Myocyte (in vitro differentiated cells): ENCODE data around the gene IFNL2. TPM values are rescaled to one million over a fixed set of nuclear protein-coding genes. Genes with fewer than 3 reads are reported as not detected.
"Not testable (repeated sequence)": the region's sequence is repeated elsewhere in the genome, so short reads cannot be mapped to it uniquely, and the experiment has no call there.

Experiments used
- DNase-seq: peaks from one replicate; pipeline ENCODE4 v3.0.0-alpha.2; 2012; ENCODE audit warnings: low read depth
- total RNA-seq: library from RNA; depleted of rRNA; stranded (reverse); fragments of >200 nt; gene quantifications from 2 replicates; pipeline ENCODE4 v1.2.3, GENCODE V29; 2014

IFNL2 gene
- total RNA-seq, 1 donor from 2014 or later: not detected

DNA sequence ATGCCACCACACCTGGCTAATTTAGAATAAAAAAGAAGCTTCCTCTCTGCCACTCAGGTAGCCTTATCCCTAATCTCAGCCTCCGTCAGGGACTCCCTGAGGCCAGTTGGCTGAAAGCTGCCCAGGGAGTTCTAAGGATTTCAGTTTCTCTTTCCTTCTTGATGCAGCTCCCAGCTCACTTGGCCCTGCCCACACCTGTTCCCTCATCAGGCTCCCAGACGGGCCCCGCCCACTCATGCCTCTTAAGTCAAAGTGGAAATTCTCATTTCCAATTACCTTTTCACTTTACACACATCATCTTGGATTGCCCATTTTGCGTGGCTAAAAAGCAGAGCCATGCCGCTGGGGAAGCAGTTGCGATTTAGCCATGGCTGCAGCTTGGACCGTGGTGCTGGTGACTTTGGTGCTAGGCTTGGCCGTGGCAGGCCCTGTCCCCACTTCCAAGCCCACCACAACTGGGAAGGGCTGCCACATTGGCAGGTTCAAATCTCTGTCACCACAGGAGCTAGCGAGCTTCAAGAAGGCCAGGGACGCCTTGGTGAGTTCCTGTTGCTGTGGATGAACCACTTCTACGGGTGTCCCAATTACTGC, 28.0 kb downstream of the IFNL2 start, which contains the start of gene IFNL1:
Gene IFNL1, plus strand, starts transcription at position 353 of the 591 bp plus-strand sequence. Its CDS starts 15 bp downstream, at position 368.
- DNase-seq: no peak

DNA sequence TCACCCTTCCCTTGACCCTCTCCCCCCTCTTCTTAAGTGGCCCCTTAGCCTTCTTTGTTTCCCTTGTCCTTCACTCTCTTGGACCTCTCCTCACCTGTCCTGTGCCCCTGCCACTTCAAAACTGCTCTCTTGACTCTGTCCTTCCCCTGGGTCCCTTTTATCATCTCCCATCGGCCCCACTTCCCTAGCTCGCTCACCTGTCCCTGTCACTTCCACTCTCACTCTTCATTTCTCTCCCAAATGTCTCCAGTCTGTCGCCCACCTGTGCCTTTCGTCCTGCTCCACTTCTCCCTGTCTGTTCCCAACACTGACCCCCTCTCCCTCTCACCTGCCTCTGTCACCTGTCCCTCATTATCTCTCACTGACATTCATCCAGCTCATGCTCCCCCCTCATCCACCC, 28.7 kb downstream of the IFNL2 start:
- DNase-seq: no peak

DNA sequence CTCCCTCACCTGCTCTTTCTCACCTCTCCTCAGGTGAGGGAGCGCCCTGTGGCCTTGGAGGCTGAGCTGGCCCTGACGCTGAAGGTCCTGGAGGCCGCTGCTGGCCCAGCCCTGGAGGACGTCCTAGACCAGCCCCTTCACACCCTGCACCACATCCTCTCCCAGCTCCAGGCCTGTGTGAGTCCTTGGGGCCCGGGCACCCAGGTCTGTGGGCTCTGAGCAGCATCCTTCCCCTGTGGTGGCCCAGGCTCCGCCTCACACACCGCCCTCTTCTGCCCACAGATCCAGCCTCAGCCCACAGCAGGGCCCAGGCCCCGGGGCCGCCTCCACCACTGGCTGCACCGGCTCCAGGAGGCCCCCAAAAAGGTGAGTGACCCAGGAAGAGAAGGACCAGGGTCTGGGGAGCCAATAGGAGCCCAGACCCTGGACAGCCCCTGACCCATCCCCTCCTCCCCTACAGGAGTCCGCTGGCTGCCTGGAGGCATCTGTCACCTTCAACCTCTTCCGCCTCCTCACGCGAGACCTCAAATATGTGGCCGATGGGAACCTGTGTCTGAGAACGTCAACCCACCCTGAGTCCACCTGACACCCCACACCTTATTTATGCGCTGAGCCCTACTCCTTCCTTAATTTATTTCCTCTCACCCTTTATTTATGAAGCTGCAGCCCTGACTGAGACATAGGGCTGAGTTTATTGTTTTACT, 29.9 kb downstream of the IFNL2 start:
- no peak for DNase-seq

DNA sequence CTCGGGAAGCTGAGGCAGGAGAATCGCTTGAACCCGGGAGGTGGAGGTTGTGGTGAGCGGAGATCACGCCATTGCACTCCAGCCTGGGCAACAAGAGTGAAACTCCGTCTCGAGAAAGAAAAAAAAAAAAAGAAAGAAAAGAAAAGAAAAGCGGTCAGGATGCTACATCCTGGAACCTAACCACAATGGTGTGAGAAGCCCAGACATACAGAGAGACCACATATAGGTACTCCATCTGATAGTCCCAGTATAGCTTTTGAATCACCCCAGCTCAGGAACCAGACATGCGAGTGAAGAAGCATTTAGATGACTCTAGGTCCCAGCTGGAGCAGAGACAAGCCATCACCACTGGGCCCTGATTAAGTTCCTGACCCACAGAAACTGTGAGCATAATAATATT, 31.2 kb downstream of the IFNL2 start:
- no peak for DNase-seq

DNA sequence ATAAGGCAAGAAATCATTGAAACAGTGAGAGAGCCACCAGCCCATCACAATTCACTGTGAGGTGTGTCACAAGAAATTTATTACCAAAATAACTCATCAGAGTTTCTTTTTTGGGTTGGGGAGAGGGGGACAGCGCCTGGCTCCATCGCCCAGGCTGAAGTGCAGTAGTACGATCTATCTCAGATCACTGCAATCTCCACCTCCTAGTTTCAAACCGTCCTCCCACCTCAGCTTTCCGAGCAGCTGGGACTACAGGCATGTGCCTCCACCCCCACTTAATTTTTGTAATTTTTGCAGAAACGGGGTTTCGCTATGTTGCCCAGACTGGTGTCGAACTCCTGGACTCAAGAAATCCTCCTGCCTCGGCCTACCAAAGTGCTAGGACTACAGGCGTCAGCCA, 31.6 kb downstream of the IFNL2 start:
- no peak for DNase-seq

DNA sequence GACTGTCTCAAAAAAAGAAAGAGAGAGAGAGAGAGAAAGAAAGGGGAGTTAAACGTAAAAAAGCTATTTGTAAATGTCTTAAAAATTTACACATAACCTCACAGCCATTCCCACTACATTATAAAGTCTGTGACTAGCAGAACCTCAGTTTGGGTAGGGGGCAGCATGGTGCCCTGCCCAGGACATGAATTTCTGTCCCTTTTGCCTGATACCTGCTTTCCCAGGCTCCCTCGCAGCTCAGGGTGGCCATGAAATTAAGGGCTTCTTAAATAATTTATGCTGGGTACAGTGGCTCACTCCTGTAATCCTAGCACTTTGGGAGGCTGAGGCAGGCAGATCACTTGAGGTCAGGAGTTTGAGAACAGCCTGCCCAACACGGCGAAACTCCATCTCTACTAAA, 32.8 kb downstream of the IFNL2 start:
- no peak for DNase-seq

DNA sequence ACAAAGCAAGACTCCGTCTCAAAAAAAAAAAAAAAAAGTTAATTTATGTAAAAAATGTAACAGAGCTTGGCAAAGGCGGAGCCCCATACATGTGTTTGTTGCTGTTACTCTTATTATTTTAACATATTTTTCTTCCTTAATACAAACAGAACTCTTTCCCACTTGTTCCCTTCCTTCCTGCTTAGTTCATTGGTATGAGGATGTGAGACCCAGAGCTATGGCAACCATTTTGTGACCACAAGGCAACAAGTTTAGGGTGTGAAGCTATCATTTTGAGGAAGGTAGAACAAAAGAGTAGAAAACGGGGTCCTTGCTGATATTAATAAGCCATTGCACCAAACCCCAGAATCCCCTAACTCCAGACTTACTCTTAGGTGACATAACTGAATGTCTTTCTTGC, 33.4 kb downstream of the IFNL2 start:
- DNase-seq: no peak

DNA sequence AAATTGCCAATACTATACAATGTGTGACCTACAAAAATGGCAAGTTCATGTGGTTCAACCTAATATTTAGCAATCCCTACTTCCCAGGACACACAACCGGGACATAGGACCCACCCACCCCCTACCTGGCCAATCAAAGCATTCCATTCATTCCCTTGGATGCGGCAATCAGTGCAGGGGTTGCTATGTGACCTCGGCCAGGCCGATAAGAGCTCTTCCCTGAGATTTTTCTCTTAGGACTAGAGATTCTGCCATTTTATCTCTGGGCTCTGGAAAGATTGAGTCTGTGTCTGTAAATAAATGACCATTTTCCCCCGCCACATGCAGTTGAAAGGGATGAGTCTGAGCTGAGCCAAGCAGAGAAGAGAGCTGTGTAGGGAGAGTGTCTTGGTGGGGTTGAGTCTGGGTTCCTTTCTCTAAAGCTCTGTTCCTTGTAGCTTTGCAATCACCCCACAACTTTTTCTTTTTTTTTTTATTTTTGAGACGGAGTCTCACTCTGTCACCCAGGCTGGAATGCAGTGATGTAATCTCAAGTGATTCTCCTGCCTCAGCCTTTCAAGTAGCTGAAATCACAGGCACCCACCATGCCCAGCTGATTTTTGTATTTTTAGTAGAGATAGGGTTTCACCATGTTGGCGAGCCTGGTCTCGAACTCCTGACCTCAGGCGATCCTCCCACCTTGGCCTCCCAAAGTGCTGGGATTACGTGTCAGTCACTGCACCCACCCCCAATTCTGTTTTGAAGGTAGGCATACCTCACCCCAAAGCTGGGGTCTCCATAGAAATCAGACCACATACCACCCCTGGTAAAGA, 35.4 kb downstream of the IFNL2 start:
- no peak for DNase-seq

DNA sequence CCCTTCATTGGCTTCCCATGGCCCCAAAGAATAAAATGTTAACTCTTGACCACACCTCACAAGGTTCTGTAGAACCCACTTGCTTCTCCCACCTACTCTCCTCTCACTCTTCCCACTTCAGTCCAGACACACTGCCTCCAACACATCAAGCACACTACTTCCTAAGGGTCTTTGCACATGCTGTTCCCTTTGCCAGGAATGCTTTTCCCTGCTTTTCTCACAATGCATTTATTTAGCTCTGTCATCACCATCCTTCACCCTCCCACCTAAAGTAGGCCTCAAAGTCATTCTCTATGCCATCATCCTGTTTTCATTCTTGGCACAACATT, 36.0 kb downstream of the IFNL2 start:
- no peak for DNase-seq

DNA sequence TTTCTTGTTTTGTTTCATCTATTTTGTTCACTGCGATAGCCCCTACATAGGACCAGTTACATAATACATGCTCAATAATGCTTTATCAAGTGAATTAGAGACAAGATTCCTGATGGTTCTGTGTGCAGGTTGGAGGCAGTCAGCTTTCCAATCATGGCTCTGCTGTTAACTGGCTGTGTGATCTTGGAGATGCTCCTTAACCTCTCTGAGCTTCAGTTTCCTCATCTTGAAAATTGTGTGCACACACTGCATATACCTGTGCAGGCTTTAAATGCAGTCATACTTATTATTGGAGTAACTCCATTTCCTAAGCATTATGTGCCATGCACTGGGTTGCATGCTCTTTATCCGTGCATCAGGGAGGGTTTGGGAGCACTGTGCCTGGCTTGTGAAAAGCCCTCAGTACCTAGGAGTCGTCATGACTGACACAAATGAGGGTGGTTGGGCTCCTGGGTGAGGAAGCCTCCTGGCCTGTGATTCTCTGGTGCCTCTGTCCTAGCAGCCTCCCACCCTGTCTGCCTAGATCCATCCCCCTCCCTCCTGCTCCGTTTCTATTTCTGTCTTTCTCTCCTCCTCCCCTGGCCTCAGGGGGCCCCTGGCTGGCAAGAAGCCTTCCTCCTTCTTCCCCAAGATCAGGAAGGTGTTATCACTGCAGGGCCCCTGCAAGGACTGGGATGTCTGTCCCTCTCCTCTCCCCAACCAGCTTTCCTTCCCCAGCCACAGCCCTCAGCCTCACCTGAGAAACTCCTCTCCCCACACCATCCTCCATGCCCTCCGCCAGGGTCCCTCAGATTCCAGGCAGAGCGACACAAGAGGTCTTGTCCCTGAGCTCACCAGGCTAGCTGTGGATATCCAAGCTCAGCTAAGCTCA, 36.7 kb downstream of the IFNL2 start:
- DNase-seq: no peak

DNA sequence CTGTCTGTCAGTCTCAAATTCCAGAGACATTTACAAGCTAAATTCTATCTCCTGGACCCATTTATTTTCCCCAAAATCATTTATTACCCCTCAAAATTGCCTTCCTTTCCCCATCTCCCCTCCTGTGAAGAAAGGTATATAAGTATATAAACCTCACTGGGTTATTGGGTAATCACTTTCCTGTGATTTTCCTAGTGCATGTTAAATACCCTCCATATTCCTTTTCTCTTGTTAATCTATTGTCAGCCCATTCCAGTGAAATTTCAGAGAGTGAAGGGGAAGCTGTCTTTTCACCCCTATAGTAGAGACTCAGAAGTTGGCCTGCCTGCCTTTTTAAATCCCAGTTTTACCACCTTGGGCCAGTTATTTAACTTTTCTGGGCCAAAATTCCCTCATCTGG, 37.9 kb downstream of the IFNL2 start:
- DNase-seq: no peak

DNA sequence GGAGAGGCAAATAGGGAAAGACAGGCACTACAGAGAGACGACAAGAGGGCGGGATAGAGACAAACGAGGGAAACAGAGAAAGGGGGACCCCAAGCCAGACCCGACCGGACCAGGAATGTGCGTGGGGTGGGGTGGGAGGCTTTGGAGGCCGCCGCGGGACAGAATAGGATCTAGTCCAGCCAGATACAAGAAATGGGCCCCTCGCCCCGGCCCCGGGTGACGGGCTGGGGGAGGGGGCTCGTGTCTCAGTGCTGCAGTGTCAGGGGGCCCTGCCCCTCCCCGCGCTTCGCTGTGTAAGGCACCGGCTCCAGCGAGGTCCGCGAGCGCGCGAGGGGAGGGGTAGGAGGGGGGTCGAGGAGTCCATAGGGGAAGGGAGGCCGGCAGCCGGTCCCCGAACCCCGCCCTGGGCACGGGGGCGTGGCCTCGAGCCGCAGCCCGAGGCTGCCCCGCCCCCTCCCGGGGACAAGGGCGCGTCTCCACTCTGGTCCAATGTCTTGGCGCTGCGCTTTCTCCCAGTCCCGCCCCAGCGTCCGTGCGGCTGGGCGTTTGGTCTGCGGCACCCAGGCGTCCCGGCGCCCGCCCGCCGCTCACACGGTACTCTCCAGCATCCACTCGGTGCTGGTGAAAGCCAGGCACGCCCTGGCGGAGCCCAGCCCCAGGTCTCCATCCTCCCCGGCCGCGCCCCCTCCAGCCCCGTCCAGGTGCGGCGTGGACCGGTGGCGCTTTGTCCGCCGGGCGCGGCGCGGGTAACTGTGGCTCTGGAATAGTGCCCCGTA, 39.0 kb downstream of the IFNL2 start:
- no peak for DNase-seq

DNA sequence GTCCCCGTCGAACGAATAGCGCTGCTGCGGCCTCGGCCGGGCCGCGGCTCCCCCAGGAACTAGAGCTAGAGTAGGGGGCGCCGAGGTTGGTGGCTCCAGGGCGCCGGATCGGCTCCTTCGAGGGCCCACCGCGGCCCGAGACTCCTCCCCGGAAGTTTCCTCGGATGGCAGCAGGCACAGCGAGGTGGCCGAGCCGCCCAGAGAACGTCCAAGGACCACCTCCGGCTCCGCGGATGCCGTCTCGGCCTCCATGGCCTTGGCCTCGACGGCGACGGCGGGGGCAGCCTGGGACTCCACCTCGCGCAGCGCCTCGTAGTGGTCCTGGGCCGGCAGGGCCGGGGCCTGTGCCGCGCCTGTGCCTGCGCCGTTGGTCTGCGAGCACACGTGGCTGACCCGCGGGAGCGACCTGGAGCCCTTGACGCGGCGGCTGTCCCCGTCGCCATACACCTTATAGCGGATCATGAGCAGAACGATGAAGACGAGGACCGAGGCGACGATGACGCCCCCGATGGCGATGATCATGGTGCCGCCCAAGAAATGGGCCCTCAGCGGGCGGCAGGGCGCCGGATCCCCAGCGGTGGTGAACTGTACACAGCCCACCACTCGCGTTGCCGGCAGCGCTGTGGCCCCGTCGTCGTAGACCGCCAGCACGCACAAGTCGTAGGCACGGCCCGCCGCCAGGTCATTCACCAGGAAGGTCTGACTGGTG, 39.8 kb downstream of the IFNL2 start:
- DNase-seq: no peak

DNA sequence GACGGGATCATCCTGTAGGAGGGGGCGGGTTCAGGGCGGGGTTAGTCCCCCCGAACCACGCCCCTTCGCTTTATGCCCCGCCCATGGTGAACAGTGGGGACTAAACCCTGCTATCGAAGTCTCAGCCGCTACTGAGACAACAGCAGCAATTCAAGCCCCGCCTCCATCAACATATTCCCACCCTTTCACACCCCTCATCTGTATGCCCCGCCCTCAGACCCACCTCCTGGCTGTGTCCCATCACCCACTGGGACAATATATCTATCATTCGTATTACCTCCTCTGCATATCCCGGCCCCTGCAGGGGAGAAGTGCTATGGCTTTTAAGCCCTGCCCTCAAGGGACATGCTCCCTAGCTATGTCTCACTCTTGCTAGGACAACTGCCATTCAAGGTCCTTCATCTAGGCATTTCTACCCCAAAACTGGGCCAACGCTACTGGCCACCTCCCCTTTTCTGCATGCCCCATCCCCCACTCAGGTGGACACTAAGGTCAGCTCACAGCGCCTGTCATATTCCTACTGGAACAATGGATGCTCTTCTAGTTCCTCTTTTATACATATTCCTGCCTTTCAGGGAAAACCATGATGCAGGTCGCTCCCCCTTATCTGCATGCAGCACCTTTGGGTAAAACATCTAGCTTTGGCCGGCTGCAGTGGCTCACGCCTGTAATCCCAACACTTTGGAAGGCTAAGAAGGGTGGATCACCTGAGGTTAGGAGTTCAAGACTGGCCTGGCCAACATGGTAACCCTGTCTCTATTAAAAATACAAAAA, 40.5 kb downstream of the IFNL2 start:
- no peak for DNase-seq

DNA sequence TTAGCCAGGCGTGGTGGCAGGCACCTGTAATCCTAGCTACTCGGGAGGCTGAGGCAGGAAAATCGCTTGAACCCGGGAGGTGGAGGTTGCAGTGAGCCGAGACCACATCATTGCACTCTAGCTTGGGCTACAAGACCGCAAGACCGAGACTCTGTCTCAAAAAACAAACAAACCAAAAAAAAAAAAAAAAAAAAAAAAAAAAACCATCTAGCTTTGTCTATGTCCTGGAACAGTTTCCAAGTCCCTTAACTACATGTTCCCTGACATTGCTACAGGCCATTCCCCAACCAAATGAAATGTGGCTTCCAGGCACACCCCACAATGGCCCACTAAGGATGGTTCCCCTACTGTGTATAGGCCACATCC, 41.1 kb downstream of the IFNL2 start:
- DNase-seq: not testable (repeated sequence)

DNA sequence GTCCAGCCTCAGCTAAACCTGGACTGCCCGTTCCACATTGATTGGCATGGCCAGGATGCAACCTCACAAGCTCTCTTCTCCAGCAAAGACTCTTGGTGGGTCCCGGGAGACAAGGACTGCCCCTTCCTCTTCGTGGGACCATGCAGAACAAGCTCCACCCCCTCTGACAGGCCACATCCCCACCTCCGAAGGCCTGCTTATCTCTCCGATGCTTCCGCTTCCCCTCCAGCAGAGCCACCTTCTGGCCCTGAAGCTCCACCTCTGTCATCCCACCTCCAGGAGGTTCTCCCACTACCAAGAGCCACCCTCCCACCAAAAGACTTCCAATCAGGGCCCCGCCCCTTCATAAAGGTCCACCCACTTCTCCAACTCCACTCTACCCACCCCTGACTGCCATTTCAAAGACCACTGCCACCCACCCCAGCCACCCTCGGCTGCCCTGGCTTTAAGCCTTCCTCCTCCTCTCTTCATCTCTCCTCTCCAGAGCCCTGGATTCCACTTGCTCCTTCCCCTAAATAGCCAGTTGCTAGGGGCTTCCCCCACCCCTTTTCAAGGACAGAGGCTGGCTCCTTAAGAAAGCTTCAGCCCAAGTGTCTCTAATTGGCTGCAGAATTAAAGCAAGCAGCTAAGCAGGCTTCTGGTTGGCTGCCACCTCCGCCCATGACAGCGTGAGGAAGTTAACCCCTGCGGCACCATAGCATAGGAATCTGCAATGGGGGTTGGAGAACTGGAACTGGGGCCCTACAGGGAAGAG, 42.5 kb downstream of the IFNL2 start:
- no peak for DNase-seq

DNA sequence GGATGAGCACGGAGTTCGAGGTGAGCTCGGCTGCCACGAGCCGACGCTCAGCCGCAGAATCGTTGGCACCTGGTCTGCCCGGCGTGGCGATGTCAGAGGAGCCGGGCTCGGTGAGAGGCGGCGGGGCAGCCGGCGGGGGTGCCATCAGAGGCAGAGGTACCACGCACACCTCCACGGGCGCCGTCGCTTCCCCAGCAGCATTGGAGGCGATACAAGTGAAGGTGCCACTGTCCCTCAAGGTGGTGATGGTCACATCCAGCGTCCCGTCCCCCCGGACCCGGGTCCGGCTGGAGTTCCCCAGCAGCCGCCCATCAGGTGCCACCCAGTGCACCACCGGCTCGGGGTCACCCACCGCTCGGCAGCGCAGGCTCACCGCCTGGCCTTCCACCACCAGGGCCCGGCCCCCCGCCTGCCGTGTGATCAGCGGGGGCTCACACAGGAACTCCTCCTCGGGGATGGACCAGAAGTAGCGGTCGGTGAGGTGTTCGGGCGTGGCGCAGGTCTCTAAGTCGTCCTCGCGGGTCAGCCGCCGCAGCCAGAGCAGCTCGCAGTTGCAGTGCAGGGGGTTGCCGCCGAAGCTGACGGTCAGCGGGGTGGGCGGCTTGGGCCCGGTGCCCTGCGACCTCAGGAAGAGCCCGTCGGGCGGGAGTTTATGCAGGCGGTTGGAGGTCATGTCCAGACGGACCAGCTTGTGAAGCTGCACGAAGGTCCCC, 46.0 kb downstream of the IFNL2 start:
- no peak for DNase-seq

DNA sequence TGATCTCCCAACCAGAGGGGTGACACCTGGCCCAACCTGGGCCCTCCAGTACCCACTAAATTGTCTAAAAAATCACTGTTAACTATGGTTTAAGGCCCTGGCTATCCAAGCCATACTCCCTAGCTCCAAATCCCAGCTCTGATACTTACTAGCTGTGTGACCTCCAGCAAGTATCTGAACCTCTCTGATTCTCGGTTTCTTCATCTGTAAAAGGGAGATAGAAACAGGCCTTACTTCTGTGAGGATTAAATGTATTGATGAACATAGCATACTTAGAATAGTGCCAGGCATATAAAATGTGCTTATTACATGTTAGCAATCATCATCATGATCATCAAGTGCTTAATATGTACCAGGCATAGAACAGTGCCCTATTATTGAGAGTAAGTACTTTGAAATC, 47.7 kb downstream of the IFNL2 start:
- no peak for DNase-seq
